CD14-positive monocyte (primary cell): ENCODE results near the gene GALNT15. TPM values are rescaled to one million over a fixed set of nuclear protein-coding genes. Genes with fewer than 3 reads are reported as not detected.
A peak's percentile ranks its signal among the peaks of the same experiment; 100 is the strongest.

Experiments used
- DNase-seq, 3 donors: peaks; one replicate each; pipeline ENCODE4 v3.0.0-alpha.2; 2011 to 2022
- H2AFZ ChIP-seq: 2 replicates; pipeline ENCODE4 v1.6.0; 2012; ENCODE audit warnings: mild to moderate bottlenecking, low read depth, low read length, inconsistent platforms; ENCODE audit not compliant: insufficient read depth, poor library complexity, severe bottlenecking
- H3K27ac ChIP-seq, 2 donors: 1 replicate in 1 of 2; 2 replicates in 1 of 2; pipeline ENCODE4 v1.5.1; 2012 to 2013; ENCODE audit warnings: low read length in 2 of 2, control low read depth in 1 of 2, inconsistent platforms in 1 of 2, low read depth in 1 of 2, mild to moderate bottlenecking in 1 of 2
- H3K27me3 ChIP-seq, 2 donors: one replicate each; pipeline versions ENCODE4 v1.6.0 to v1.6.1; 2011 to 2013; ENCODE audit warnings: low read length in 2 of 2; ENCODE audit not compliant: control insufficient read depth in 2 of 2, insufficient read depth in 2 of 2
- H3K36me3 ChIP-seq, 2 donors: replicated peaks in 1 of 2; 1 replicate in 1 of 2; 2 replicates in 1 of 2; pipeline versions ENCODE4 v1.5.1 to v1.6.1; 2012 to 2013; ENCODE audit warnings: low read length in 2 of 2, control low read depth in 1 of 2, inconsistent platforms in 1 of 2, mild to moderate bottlenecking in 1 of 2; ENCODE audit not compliant: insufficient read depth in 2 of 2, control insufficient read depth in 1 of 2
- H3K4me1 ChIP-seq, 2 donors: 1 replicate in 1 of 2; 2 replicates in 1 of 2; pipeline versions ENCODE4 v1.5.1 to v1.6.1; 2012 to 2013; ENCODE audit warnings: low read length in 2 of 2, control low read depth in 1 of 2, inconsistent platforms in 1 of 2, mild to moderate bottlenecking in 1 of 2, moderate library complexity in 1 of 2; ENCODE audit not compliant: insufficient read depth in 2 of 2, control insufficient read depth in 1 of 2
- H3K4me2 ChIP-seq: replicated peaks from 2 replicates; pipeline ENCODE3; 2012; ENCODE audit warnings: low read length, moderate library complexity, mild to moderate bottlenecking; ENCODE audit not compliant: poor library complexity, severe bottlenecking; ENCODE audit errors: extremely low read depth
- H3K4me3 ChIP-seq, 3 experiments: fragments of 200-600 bp in 1 of 3; sonication (generic) in 1 of 3; replicated peaks in 1 of 3; 1 replicate in 2 of 3; 2 replicates in 1 of 3; pipeline ENCODE4 v1.5.1; 2011 to 2013; ENCODE audit warnings: low read length in 3 of 3, mild to moderate bottlenecking in 3 of 3, control low read depth in 2 of 3, low read depth in 2 of 3, inconsistent platforms in 1 of 3, moderate library complexity in 1 of 3
- H3K79me2 ChIP-seq: 2 replicates; pipeline ENCODE4 v1.6.0; 2012; ENCODE audit warnings: mild to moderate bottlenecking, control low read depth, inconsistent platforms, low read length, moderate library complexity; ENCODE audit not compliant: insufficient read depth
- H3K9ac ChIP-seq: 2 replicates; pipeline ENCODE4 v1.6.0; 2017; ENCODE audit warnings: low read length, mild to moderate bottlenecking; ENCODE audit not compliant: insufficient read depth, poor library complexity, severe bottlenecking
- H3K9me3 ChIP-seq, 2 donors: replicated peaks in 1 of 2; 1 replicate in 1 of 2; 2 replicates in 1 of 2; pipeline versions ENCODE4 v1.5.1 to v1.6.1; 2012 to 2013; ENCODE audit warnings: low read length in 2 of 2, control low read depth in 1 of 2; ENCODE audit not compliant: control insufficient read depth in 1 of 2, insufficient read depth in 1 of 2
- H4K20me1 ChIP-seq: 2 replicates; pipeline ENCODE4 v1.6.0; 2012; ENCODE audit warnings: mild to moderate bottlenecking, low read length, control low read depth, moderate library complexity; ENCODE audit not compliant: insufficient read depth
- H3K27ac Mint-ChIP-seq, 7 donors: one replicate each; pipeline ENCODE4 v1.8.0; 2020; ENCODE audit warnings: mild to moderate bottlenecking in 7 of 7, mixed read lengths in 7 of 7, moderate library complexity in 6 of 7, inconsistent platforms in 2 of 7
- H3K27me3 Mint-ChIP-seq, 3 donors: one replicate each; pipeline ENCODE4 v1.8.0; 2021 to 2022; ENCODE audit warnings: low read depth in 3 of 3, mild to moderate bottlenecking in 3 of 3, mixed read lengths in 3 of 3, moderate library complexity in 3 of 3, inconsistent platforms in 1 of 3
- H3K36me3 Mint-ChIP-seq, 2 donors: one replicate each; pipeline ENCODE4 v1.8.0; 2020; ENCODE audit warnings: mixed read lengths in 2 of 2, inconsistent platforms in 1 of 2, mild to moderate bottlenecking in 1 of 2
- H3K4me1 Mint-ChIP-seq: one replicate; pipeline ENCODE4 v1.8.0; 2020; ENCODE audit warnings: mild to moderate bottlenecking, mixed read lengths
- H3K4me3 Mint-ChIP-seq, 2 donors: one replicate each; pipeline ENCODE4 v1.8.0; 2020; ENCODE audit warnings: mild to moderate bottlenecking in 2 of 2, mixed read lengths in 2 of 2, moderate library complexity in 1 of 2
- H3K9me3 Mint-ChIP-seq, 7 donors: one replicate each; pipeline ENCODE4 v1.8.0; 2020 to 2022; ENCODE audit warnings: mixed read lengths in 7 of 7, mild to moderate bottlenecking in 6 of 7, moderate library complexity in 6 of 7, inconsistent platforms in 2 of 7
- WGBS: methylation state at CpG from one replicate; pipeline ENCODE4 v1.1.5; 2013; ENCODE audit warnings: missing lambda C conversion rate; ENCODE audit not compliant: insufficient coverage; 5-methylcytosine and 5-hydroxymethylcytosine counted together
- intact Hi-C, 2 donors: fragments of 100-400 bp; cut with micrococcal nuclease; formaldehyde crosslinking; loops; one replicate each; pipeline versions ENCODE4 v1.15.0 to v1.15.1; 2023
- polyA plus RNA-seq, 3 donors: library from polyadenylated mRNA; depleted of rRNA in 1 of 3; unstranded in 2 of 3; stranded (reverse) in 1 of 3; fragments of 300-500 nt in 2 of 3; fragments of >200 nt in 1 of 3; fragmentation: Illumina TruSeq in 2 of 3; gene quantifications; 1 replicate in 2 of 3; 2 replicates in 1 of 3; pipeline ENCODE4 v1.2.3, GENCODE V29; 2012 to 2021
- TF ChIP-seq, protein P1 (sequence below): fragments of 200-600 bp; IDR thresholded peaks from one replicate; pipeline ENCODE4 v1.8.0; 2022; ENCODE audit warnings: antibody characterized with exemption, mild to moderate bottlenecking

The GALNT15 gene
- polyA plus RNA-seq, 3 donors = not detected

DNA sequence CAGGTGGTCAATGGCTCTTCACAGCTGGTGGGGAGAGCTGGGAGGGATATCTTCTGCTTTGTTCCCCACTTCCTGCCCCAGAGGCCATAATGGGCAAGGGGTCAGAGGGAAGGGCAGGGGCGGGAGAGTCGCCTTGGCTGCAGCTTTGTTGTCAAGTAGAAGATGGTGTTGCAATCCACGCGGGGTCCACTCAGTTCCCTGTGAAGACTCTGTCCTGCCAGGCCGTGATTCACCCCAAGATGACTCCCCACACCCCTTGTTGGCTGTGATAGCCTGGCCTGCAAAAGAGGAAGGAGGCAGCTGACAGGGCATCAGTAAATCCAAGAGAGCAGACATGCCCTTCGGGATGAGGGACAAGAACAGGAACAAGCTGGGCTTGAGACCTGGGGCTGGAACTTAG is 6.9 kb downstream of the GALNT15 start:
- peak; percentile 88 to 96 (median 90) for DNase-seq
- peak overlapping the region; percentile 29 to 85 (median 83) for H3K27ac Mint-ChIP-seq
- H3K27me3 Mint-ChIP-seq = peaks cover 0 to 2% (median 2%) of the 10 kb centered on the region in 3 donors
- H3K36me3 ChIP-seq = no peaks in the 10 kb centered on the region
- H2AFZ ChIP-seq = no peak overlapping the region
- no peaks in the 10 kb centered on the region for H3K27me3 ChIP-seq
- H4K20me1 ChIP-seq = no peaks in the 10 kb centered on the region
- H3K9me3 ChIP-seq = no peaks in the 10 kb centered on the region
- H3K4me1 Mint-ChIP-seq = peaks cover 25% of the 10 kb centered on the region
- no peaks in the 10 kb centered on the region for H3K36me3 Mint-ChIP-seq
- no peak overlapping the region for H3K4me2 ChIP-seq
- no peaks in the 10 kb centered on the region for H3K9me3 Mint-ChIP-seq
- H3K4me3 Mint-ChIP-seq = no peak overlapping the region
- H3K4me1 ChIP-seq = peaks cover 14 to 19% of the 10 kb centered on the region in 2 donors
- no peak overlapping the region for H3K9ac ChIP-seq
- no peaks in the 10 kb centered on the region for H3K79me2 ChIP-seq
- no peak overlapping the region for H3K27ac ChIP-seq
- whole genome bisulfite sequencing = 0% methylated on average over 5 of the region's 6 CpGs
- intact Hi-C loops = loop anchor here in 1 of 2 donors (5.0 kb wide), 1 partner anchor 71 kb away; no protein-coding TSS in a partner anchor
- TF ChIP-seq, protein P1, sequence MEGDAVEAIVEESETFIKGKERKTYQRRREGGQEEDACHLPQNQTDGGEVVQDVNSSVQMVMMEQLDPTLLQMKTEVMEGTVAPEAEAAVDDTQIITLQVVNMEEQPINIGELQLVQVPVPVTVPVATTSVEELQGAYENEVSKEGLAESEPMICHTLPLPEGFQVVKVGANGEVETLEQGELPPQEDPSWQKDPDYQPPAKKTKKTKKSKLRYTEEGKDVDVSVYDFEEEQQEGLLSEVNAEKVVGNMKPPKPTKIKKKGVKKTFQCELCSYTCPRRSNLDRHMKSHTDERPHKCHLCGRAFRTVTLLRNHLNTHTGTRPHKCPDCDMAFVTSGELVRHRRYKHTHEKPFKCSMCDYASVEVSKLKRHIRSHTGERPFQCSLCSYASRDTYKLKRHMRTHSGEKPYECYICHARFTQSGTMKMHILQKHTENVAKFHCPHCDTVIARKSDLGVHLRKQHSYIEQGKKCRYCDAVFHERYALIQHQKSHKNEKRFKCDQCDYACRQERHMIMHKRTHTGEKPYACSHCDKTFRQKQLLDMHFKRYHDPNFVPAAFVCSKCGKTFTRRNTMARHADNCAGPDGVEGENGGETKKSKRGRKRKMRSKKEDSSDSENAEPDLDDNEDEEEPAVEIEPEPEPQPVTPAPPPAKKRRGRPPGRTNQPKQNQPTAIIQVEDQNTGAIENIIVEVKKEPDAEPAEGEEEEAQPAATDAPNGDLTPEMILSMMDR = no peak
- H3K4me3 ChIP-seq = no peak overlapping the region

DNA sequence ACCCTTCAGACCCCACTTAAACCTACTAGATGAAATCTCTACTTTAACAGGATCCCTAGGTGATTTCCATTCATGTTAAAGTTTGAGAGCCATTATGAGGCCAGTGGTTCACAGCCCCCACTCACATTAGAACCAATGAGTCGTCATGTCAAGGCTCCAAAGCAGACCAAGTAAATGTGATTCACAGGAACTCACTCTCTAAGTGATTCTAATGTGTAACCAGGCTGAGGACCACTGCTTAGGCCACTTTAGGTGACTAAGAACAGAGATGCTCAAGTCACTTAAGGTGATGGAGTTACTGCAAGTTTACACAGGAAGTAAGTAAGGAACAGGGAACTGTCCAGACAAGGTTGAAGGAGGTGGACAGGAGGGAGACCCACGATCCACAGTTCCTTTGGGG is 7.7 kb downstream of the GALNT15 start:
- Histone ChIP-seq H2AFZ (no peak overlapping the region), H3K4me1 (peaks cover 14 to 19% of the 10 kb centered on the region in 2 donors), H3K4me3 (no peak overlapping the region), H3K27ac (no peak overlapping the region), H3K36me3 (no peaks in the 10 kb centered on the region), H3K4me2 (no peak overlapping the region), H3K9ac (no peak overlapping the region), H3K27me3 (no peaks in the 10 kb centered on the region), H3K9me3 (no peaks in the 10 kb centered on the region), H4K20me1 (no peaks in the 10 kb centered on the region), H3K79me2 (no peaks in the 10 kb centered on the region)
- Mint-ChIP-seq H3K9me3 (no peaks in the 10 kb centered on the region), H3K27ac (peak overlapping the region in 5 of 7 donors; percentile 5 to 85 (median 68)), H3K27me3 (peaks cover 0 to 2% (median 0%) of the 10 kb centered on the region in 3 donors), H3K4me1 (peaks cover 25% of the 10 kb centered on the region), H3K4me3 (no peak overlapping the region), H3K36me3 (no peaks in the 10 kb centered on the region)
- TF ChIP-seq, protein P1 = no peak
- intact Hi-C loops = loop anchor here in 1 of 2 donors (5.0 kb wide), 1 partner anchor 70 kb away; no protein-coding TSS in a partner anchor
- peak in 2 of 3 donors; percentile 17 to 18 for DNase-seq
- 86% methylated on average over 1 of the region's 2 CpGs for WGBS
